IMR-90 (cell line): ENCODE data around the gene CASQ1. TPM values are rescaled to one million over a fixed set of nuclear protein-coding genes. Genes with fewer than 3 reads are reported as not detected.

Source experiments
- ATAC-seq: fragments of 200-7000 bp; cut with Tn5 transposase; 2 replicates; pipeline ENCODE4 v1.9.1; 2020; ENCODE audit warnings: low read depth, mild to moderate bottlenecking, moderate library complexity
- BruUV-seq: library from RNA; stranded (reverse); fragments of 400-500 nt; replicated peaks from 2 replicates; lab custom pipeline; 2021; lab: Mats Ljungman, UMichigan
- CTCF ChIA-PET: fragments of 300-600 bp; formaldehyde crosslinking; extraction: SDS; loops from one replicate; lab custom pipeline; 2021; ENCODE audit warnings: antibody characterized with exemption; lab: Yijun Ruan, JAX
- POLR2A ChIA-PET: fragments of 300-600 bp; sonication (Branson Sonifier 250); formaldehyde crosslinking; loops from one replicate; lab custom pipeline; 2022; ENCODE audit warnings: antibody characterized with exemption; ENCODE audit not compliant: unreplicated experiment; lab: Charles Lee
- DNase-seq: peaks from one replicate; pipeline ENCODE4 v3.0.0; 2013
- H2AFZ ChIP-seq: replicated peaks from 2 replicates; pipeline ENCODE3; 2013; ENCODE audit warnings: low read length, mild to moderate bottlenecking; ENCODE audit not compliant: poor library complexity
- H2AK5ac ChIP-seq: 2 replicates; pipeline ENCODE4 v1.6.1; 2013; ENCODE audit warnings: low read depth, low read length, inconsistent platforms
- H2AK9ac ChIP-seq: replicated peaks from 2 replicates; pipeline ENCODE3; 2013; ENCODE audit warnings: mild to moderate bottlenecking, low read depth, low read length, moderate library complexity; ENCODE audit not compliant: poor library complexity
- H2BK120ac ChIP-seq: 2 replicates; pipeline ENCODE4 v1.6.1; 2013; ENCODE audit warnings: low read depth, low read length, inconsistent platforms
- H2BK15ac ChIP-seq: 3 replicates; pipeline ENCODE4 v1.6.1; 2013; ENCODE audit warnings: low read depth, low read length, inconsistent platforms
- H2BK20ac ChIP-seq: 2 replicates; pipeline ENCODE4 v1.6.1; 2013; ENCODE audit warnings: low read depth, mild to moderate bottlenecking, inconsistent platforms, low read length, moderate library complexity
- H2BK5ac ChIP-seq: 2 replicates; pipeline ENCODE4 v1.6.1; 2013; ENCODE audit warnings: mild to moderate bottlenecking, low read depth, low read length, inconsistent platforms; ENCODE audit not compliant: poor library complexity, severe bottlenecking
- H3K14ac ChIP-seq: replicated peaks from 2 replicates; pipeline ENCODE4 v1.6.1; 2013; ENCODE audit warnings: low read depth, low read length, inconsistent platforms
- H3K18ac ChIP-seq: 2 replicates; pipeline ENCODE4 v1.6.1; 2013; ENCODE audit warnings: low read depth, low read length, control low read depth
- H3K23ac ChIP-seq: 2 replicates; pipeline ENCODE4 v1.6.1; 2013; ENCODE audit warnings: low read depth, low read length, inconsistent platforms
- H3K27ac ChIP-seq: 2 replicates; pipeline ENCODE4 v1.5.1; 2013; ENCODE audit warnings: mild to moderate bottlenecking, control low read depth, low read length; ENCODE audit not compliant: insufficient read depth
- H3K27me3 ChIP-seq: 2 replicates; pipeline ENCODE4 v1.6.1; 2013; ENCODE audit warnings: low read length; ENCODE audit not compliant: control insufficient read depth, insufficient read depth
- H3K36me3 ChIP-seq: 2 replicates; pipeline ENCODE4 v1.6.1; 2013; ENCODE audit warnings: low read length, mixed read lengths; ENCODE audit not compliant: control insufficient read depth, insufficient read depth
- H3K4ac ChIP-seq: 2 replicates; pipeline ENCODE4 v1.6.1; 2013; ENCODE audit warnings: low read depth, low read length, inconsistent platforms
- H3K4me1 ChIP-seq: 2 replicates; pipeline ENCODE4 v1.6.1; 2013; ENCODE audit warnings: low read length, mixed read lengths; ENCODE audit not compliant: control insufficient read depth, insufficient read depth
- H3K4me2 ChIP-seq: 2 replicates; pipeline ENCODE4 v1.6.1; 2013; ENCODE audit warnings: low read depth, mild to moderate bottlenecking, control low read depth, low read length, moderate library complexity
- H3K4me3 ChIP-seq: 2 replicates; pipeline ENCODE4 v1.5.1; 2013; ENCODE audit warnings: low read depth, mild to moderate bottlenecking, control low read depth, low read length, moderate library complexity; ENCODE audit not compliant: insufficient read depth
- H3K56ac ChIP-seq: 2 replicates; pipeline ENCODE4 v1.6.1; 2013; ENCODE audit warnings: low read length, inconsistent platforms; ENCODE audit not compliant: insufficient read depth; ENCODE audit errors: extremely low read depth
- H3K79me1 ChIP-seq, 2 experiments: 2 replicates each; pipeline ENCODE4 v1.6.1; 2013; ENCODE audit warnings: low read length in 2 of 2, inconsistent platforms in 1 of 2, low read depth in 1 of 2
- H3K9ac ChIP-seq: 2 replicates; pipeline ENCODE4 v1.6.1; 2013; ENCODE audit warnings: low read depth, low read length, control low read depth
- H3K9me1 ChIP-seq: 2 replicates; pipeline ENCODE4 v1.6.1; 2013; ENCODE audit warnings: low read length, inconsistent platforms; ENCODE audit not compliant: insufficient read depth
- H3K9me3 ChIP-seq: 2 replicates; pipeline ENCODE4 v1.6.1; 2013; ENCODE audit warnings: low read length; ENCODE audit not compliant: control insufficient read depth, insufficient read depth
- H4K20me1 ChIP-seq: 2 replicates; pipeline ENCODE4 v1.6.1; 2013; ENCODE audit warnings: low read length, inconsistent platforms; ENCODE audit not compliant: insufficient read depth
- H4K5ac ChIP-seq: 2 replicates; pipeline ENCODE4 v1.6.1; 2013; ENCODE audit warnings: mild to moderate bottlenecking, low read depth, low read length, control low read depth
- H4K8ac ChIP-seq, 2 experiments: 2 replicates each; pipeline ENCODE4 v1.6.1; 2013; ENCODE audit warnings: low read depth in 2 of 2, low read length in 2 of 2, control low read depth in 1 of 2, inconsistent platforms in 1 of 2
- H4K91ac ChIP-seq: 2 replicates; pipeline ENCODE4 v1.6.1; 2013; ENCODE audit warnings: low read depth, low read length, inconsistent platforms; ENCODE audit not compliant: insufficient read depth
- CEBPB ChIP-seq: IDR thresholded peaks from 2 replicates; pipeline ENCODE4 v1.6.1; 2012; ENCODE audit warnings: low read depth, low read length, improper control_type of control experiment
- CHD1 ChIP-seq: IDR thresholded peaks from 2 replicates; pipeline ENCODE4 v1.6.1; 2012; ENCODE audit warnings: low read depth, low read length, improper control_type of control experiment
- CTCF ChIP-seq: conservative IDR thresholded peaks from 2 replicates; pipeline ENCODE4 v1.5.1; 2012; ENCODE audit warnings: mild to moderate bottlenecking, low read depth, low read length, improper control_type of control experiment
- FOS ChIP-seq: fragments of 150-350 bp; IDR thresholded peaks from 2 replicates; pipeline ENCODE4 v1.6.1; 2016; ENCODE audit warnings: low read depth, low read length
- MAZ ChIP-seq: IDR thresholded peaks from 2 replicates; pipeline ENCODE4 v1.6.1; 2012; ENCODE audit warnings: low read depth, mild to moderate bottlenecking, low read length, improper control_type of control experiment, moderate library complexity, borderline replicate concordance
- MXI1 ChIP-seq: IDR thresholded peaks from 2 replicates; pipeline ENCODE4 v1.6.1; 2012; ENCODE audit warnings: low read depth, mild to moderate bottlenecking, low read length, moderate library complexity, borderline replicate concordance
- RAD21 ChIP-seq: IDR thresholded peaks from 2 replicates; pipeline ENCODE4 v1.6.1; 2012; ENCODE audit warnings: low read length, improper control_type of control experiment
- WGBS, 2 experiments: methylation state at CpG; one replicate each; pipeline versions ENCODE4 v1.1.5 to v1.1.7; 2013; ENCODE audit warnings: missing lambda C conversion rate in 2 of 2; ENCODE audit not compliant: insufficient read length in 1 of 2; ENCODE audit errors: extremely low coverage in 2 of 2; 5-methylcytosine and 5-hydroxymethylcytosine counted together
- dilution Hi-C: fragments of 300-500 bp; cut with HindIII; formaldehyde crosslinking; loops from one replicate; pipeline ENCODE4 v1.14.3; 2018; ENCODE audit warnings: low sequenced_read_pairs; ENCODE audit not compliant: unreplicated experiment
- in situ Hi-C: fragments of 300-500 bp; cut with MboI; formaldehyde crosslinking; loops from 3 replicates; pipeline ENCODE4 v1.14.3; 2019; ENCODE audit warnings: low sequenced_read_pairs, inconsistent platforms, mixed read lengths
- intact Hi-C: fragments of 100-400 bp; cut with micrococcal nuclease; formaldehyde crosslinking; loops from 2 replicates; pipeline ENCODE4 v1.10.0; 2022
- polyA plus RNA-seq, 3 experiments: library from polyadenylated mRNA; depleted of rRNA; stranded (reverse); fragments of >200 nt; gene quantifications; 2 replicates each; pipeline ENCODE4 v1.2.3, GENCODE V29; 2012; ENCODE audit warnings: low replicate concordance in 1 of 3
- total RNA-seq: library from RNA; depleted of rRNA; stranded (reverse); fragments of >200 nt; gene quantifications from 2 replicates; pipeline ENCODE4 v1.2.3, GENCODE V29; 2012
- TF ChIP-seq, protein P1 (sequence below): fragments of 150-350 bp; IDR thresholded peaks from 2 replicates; pipeline ENCODE4 v1.6.1; 2016; ENCODE audit warnings: low read depth, mild to moderate bottlenecking, low read length, moderate library complexity, borderline replicate concordance

CASQ1 gene
- total and polyA plus RNA-seq, 2 of the 4 experiments (the other 2 are of a cell fraction), result 0.18 to 0.21 TPM

DNA sequence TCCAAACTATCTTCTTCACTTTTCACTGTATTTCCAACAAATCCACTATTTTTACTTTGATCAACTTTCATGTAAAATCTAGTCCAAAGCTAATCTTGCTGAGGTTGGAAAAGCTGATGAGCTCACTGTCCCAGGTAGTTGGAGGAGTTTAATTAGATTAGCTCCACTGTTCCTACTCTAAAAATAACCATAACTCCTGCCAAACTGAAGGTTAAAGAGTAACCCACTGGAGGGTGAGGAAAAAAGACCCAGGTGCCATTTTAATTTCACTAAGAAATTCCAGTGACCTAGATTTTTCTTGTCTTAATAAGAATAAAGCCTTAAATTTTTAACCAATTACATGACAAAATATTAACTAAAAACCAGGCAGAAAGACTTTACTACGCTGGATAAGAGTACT lies 56.7 kb downstream of the CASQ1 start:
- Histone ChIP-seq H4K5ac (no peak overlapping the region), H3K36me3 (peaks cover 4% of the 10 kb centered on the region; the same call in 1 of the 2 replicates), H4K91ac (no peak overlapping the region), H2AFZ (no peak overlapping the region), H4K8ac (no peak overlapping the region), H2BK5ac (no peak overlapping the region), H2BK15ac (no peak overlapping the region), H2AK9ac (no peak overlapping the region), H3K9ac (no peak overlapping the region), H2BK20ac (no peak overlapping the region), H3K14ac (no peak overlapping the region), H3K18ac (no peak overlapping the region), H3K9me1 (no peaks in the 10 kb centered on the region), H3K79me1 (peaks cover 31 to 57% of the 10 kb centered on the region in 2 experiments), H3K27me3 (no peaks in the 10 kb centered on the region), H4K20me1 (peaks cover 28% of the 10 kb centered on the region), H2BK120ac (no peak overlapping the region), H3K4ac (no peak overlapping the region), H3K4me1 (peaks cover 2% of the 10 kb centered on the region; the same call in 1 of the 2 replicates), H3K23ac (no peak overlapping the region), H3K56ac (no peak overlapping the region), H3K27ac (no peak overlapping the region), H3K4me2 (no peak overlapping the region), H3K4me3 (no peak overlapping the region), H2AK5ac (no peak overlapping the region), H3K9me3 (no peaks in the 10 kb centered on the region)
- TF ChIP-seq MAZ (no peak), MXI1 (no peak), FOS (no peak), CEBPB (no peak), RAD21 (no peak), CTCF (no peak), CHD1 (no peak)
- TF ChIP-seq, protein P1, sequence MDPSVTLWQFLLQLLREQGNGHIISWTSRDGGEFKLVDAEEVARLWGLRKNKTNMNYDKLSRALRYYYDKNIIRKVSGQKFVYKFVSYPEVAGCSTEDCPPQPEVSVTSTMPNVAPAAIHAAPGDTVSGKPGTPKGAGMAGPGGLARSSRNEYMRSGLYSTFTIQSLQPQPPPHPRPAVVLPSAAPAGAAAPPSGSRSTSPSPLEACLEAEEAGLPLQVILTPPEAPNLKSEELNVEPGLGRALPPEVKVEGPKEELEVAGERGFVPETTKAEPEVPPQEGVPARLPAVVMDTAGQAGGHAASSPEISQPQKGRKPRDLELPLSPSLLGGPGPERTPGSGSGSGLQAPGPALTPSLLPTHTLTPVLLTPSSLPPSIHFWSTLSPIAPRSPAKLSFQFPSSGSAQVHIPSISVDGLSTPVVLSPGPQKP, result no peak
- no TSS peak for BruUV-seq
- CTCF ChIA-PET, result interaction anchor here (1.2 to 1.6 kb wide), 2 partner anchors 9 to 146 kb away, joined by 3 to 4 read pairs; no protein-coding TSS in a partner anchor
- ATAC-seq (no peak), DNase-seq (no peak)
- intact Hi-C loops, result loop anchor here (5.0 kb wide), 1 partner anchor 55 kb away; the partner anchor contains the start of gene CASQ1
- no CpG with 5 or more reads among the region's 1 CpG for WGBS, 2 experiments
- in situ Hi-C loops, result no loop called here
- POLR2A ChIA-PET, result no interaction called here
- dilution Hi-C loops, result no loop called here
